ENCODE results near the gene SASH1.

SASH1 gene

DNA sequence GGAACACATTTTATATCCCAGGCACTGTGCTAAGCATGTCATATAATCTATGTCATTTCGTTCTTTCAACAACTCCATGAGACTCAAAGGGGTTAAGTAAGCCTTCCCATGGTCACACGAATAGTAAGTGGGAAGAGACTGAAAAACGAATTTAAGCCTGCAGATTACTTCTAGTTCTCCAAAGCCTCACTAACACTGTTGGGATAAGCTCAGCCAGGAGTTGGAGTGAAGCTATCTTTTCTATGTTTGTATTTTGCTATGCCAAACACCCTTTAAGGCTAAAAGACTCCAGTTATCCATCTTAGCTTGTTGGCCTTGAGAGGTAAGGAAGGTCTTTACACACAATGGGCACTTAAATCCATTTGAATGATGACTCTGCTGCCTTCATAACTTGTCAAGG is 256.1 kb downstream of the SASH1 start:
- DNase-seq, result no peak

DNA sequence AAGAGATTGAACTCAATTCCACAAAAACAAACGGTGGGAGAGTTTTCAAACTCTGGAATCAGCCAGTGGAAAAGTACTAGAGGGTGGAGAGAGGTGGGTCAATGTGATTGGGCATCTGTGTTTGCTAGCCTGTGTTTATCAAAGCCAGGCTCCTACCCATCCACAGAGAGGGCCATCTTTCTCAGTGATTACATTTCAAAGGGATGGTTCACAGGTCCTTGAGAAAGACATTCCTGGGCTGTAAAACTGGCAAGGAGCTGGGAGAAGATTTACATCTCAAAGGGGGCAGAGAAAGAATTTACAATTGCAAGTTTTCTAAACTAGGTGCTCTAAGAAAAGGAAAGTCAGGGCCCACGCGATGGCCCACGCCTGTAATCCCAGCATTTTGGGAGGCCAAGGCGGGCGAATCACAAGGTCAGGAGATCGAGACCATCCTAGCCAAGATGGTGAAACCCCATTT is 257.4 kb downstream of the SASH1 start:
- no peak for DNase-seq

Measured in activated CD8-positive, alpha-beta memory T cell treated with anti-CD3 and anti-CD28 coated beads, Interleukin-2, amount 50 U/mL, for 48 hours (primary cell).